ENCODE results near the gene KIR3DL3.
"Not testable (repeated sequence)": the region's sequence is repeated elsewhere in the genome, so short reads cannot be mapped to it uniquely, and the experiment has no call there.

Gene KIR3DL3

DNA sequence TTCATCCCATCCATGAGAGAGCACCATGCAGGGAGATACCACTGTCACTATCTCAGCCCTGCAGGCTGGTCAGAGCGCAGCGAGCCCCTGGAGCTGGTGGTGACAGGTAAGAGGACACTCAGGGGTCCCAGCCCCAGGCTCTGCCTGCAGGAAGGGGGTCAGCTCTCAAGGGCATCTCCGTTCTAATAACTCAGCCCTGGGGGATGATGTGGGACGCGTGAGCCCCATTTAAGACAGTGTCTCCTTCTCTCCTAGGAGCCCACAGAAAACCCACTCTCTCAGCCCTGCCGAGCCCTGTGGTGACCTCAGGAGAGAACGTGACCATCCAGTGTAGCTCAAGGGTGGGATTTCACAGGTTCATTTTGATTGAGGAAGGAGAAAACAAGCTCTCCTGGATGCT lies 15.5 kb upstream of the KIR3DL3 start:
- H3K36me3 Mint-ChIP-seq = no peaks in the 10 kb centered on the region
- H3K4me1 Mint-ChIP-seq = peaks cover 5% of the 10 kb centered on the region
- DNase-seq (ENCODE audit: low spot score in 2 of 2) = no peak
- peaks cover 9% of the 10 kb centered on the region for H3K27me3 Mint-ChIP-seq
- no peak overlapping the region for H3K4me3 Mint-ChIP-seq
- peaks cover 2% of the 10 kb centered on the region for H3K9me3 Mint-ChIP-seq
- no peak for ATAC-seq (ENCODE audit: low read depth)
- no peak overlapping the region for H3K27ac Mint-ChIP-seq

DNA sequence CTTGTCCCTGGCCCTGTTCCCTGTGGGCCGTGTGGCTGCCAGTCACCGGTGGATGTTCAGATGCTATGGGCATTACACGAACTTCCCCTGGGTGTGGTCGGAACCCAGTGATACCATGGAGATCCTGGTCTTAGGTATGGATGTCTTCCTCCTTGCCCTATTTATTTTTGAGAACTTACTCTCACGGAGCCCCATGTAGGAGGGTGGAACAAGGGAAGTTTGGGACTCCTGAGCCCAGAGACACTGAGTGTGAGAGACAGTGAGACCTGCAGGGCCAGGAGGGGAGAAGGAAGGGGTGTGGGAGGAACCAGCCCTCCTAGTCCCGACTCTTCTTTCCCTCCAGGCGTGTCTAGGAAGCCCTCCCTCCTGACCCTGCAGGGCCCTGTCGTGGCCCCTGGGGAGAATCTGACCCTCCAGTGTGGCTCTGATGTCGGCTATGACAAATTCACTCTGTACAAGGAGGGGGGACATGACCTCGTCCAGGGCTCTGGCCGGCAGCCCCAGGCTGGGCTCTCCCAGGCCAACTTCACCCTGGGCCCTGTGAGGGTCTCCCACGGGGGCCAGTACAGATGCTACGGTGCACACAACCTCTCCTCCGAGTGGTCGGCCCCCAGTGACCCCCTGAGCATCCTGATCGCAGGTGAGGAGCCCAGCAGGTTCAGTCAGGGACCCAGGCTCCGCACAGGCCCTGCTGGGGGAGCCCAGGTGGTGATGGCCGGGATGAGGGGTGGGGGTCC lies 14.9 kb upstream of the KIR3DL3 start:
- Mint-ChIP-seq H3K4me1 (peaks cover 5% of the 10 kb centered on the region), H3K36me3 (no peaks in the 10 kb centered on the region), H3K9me3 (no peaks in the 10 kb centered on the region), H3K27me3 (peaks cover 6% of the 10 kb centered on the region), H3K4me3 (no peak overlapping the region), H3K27ac (no peak overlapping the region)
- ATAC-seq (ENCODE audit: low read depth) (no peak), DNase-seq (ENCODE audit: low spot score in 2 of 2) (no peak)

DNA sequence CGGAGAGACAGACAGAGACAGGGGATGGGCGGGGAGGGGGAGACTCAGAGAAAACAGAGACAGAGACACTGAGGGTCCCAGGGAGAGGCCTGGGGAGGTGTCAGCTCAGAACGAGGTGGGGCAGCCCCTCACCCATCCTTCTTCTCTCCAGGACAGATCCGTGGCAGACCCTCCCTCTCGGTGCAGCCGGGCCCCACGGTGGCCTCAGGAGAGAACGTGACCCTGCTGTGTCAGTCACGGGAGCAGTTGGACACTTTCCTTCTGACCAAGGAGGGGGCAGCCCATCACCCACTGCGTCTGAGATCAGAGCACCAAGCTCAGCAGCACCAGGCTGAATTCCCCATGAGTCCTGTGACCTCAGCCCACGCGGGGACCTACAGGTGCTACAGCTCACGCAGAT lies 14.3 kb upstream of the KIR3DL3 start:
- not testable (repeated sequence) for H3K27me3 Mint-ChIP-seq; H3K9me3 Mint-ChIP-seq; H3K4me3 Mint-ChIP-seq; DNase-seq (ENCODE audit: low spot score in 2 of 2); H3K36me3 Mint-ChIP-seq; H3K4me1 Mint-ChIP-seq; ATAC-seq (ENCODE audit: low read depth); H3K27ac Mint-ChIP-seq

DNA sequence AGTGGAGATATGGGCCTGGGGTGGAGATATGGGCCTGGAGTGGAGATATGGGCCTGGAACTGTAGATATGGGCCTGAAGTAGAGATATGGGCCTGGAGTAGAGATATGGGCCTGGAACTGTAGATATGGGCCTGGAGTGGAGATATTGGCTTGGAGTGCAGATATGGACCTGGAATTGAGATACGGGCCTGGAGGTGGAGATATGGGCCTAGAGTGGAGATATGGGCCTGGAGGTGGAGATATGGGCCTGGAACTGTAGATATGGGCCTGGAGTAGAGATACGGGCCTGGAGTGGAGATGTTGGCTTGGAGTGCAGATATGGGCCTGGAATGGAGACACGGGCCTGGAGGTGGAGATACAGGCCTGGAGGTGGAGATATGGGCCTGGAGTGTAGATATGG lies 402 bp downstream of the KIR3DL3 start:
- peaks cover 23% of the 10 kb centered on the region for H3K9me3 Mint-ChIP-seq
- H3K27ac Mint-ChIP-seq = no peak overlapping the region
- H3K4me1 Mint-ChIP-seq = no peaks in the 10 kb centered on the region
- peaks cover 18% of the 10 kb centered on the region for H3K27me3 Mint-ChIP-seq
- no peaks in the 10 kb centered on the region for H3K36me3 Mint-ChIP-seq
- ATAC-seq (ENCODE audit: low read depth) (no peak), DNase-seq (ENCODE audit: low spot score in 2 of 2) (no peak)
- H3K4me3 Mint-ChIP-seq = no peak overlapping the region

DNA sequence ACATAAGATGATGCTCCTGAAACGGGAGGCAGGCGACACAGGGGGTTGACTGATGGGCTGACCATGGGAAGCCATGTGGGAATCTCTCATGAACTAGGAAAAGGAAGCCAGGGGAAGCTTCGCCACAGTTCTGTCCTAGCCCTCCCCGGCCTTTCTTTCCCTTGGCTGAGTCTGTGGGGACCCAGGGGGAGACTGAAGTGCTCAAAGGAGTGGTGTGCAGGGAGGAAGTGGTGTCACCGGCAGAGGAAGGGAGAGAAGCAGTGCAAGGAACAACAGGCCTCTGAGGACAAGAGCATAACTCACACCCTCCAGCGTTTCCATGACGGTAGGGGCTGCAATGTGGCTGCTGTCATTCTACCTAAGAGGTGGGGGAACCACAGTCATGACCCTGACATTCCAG lies 1.1 kb downstream of the KIR3DL3 start:
- DNase-seq (ENCODE audit: low spot score in 2 of 2) (no peak), ATAC-seq (ENCODE audit: low read depth) (no peak)
- H3K27me3 Mint-ChIP-seq = peaks cover 18% of the 10 kb centered on the region
- no peak overlapping the region for H3K4me3 Mint-ChIP-seq
- no peak overlapping the region for H3K27ac Mint-ChIP-seq
- no peaks in the 10 kb centered on the region for H3K36me3 Mint-ChIP-seq
- H3K9me3 Mint-ChIP-seq = peaks cover 18% of the 10 kb centered on the region
- H3K4me1 Mint-ChIP-seq = no peaks in the 10 kb centered on the region

DNA sequence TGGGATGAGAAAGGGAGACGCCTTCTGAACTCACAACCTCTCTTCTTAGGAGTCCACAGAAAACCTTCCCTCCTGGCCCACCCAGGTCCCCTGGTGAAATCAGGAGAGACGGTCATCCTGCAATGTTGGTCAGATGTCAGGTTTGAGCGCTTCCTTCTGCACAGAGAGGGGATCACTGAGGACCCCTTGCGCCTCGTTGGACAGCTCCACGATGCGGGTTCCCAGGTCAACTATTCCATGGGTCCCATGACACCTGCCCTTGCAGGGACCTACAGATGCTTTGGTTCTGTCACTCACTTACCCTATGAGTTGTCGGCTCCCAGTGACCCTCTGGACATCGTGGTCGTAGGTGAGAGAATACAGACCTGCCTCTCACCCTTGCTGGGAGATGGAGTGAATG lies 3.3 kb downstream of the KIR3DL3 start:
- peaks cover 1% of the 10 kb centered on the region for H3K36me3 Mint-ChIP-seq
- no peak for DNase-seq (ENCODE audit: low spot score in 2 of 2)
- peaks cover 27% of the 10 kb centered on the region for H3K27me3 Mint-ChIP-seq
- ATAC-seq (ENCODE audit: low read depth) = no peak
- no peak overlapping the region for H3K4me3 Mint-ChIP-seq
- no peaks in the 10 kb centered on the region for H3K4me1 Mint-ChIP-seq
- peaks cover 17% of the 10 kb centered on the region for H3K9me3 Mint-ChIP-seq
- no peak overlapping the region for H3K27ac Mint-ChIP-seq

DNA sequence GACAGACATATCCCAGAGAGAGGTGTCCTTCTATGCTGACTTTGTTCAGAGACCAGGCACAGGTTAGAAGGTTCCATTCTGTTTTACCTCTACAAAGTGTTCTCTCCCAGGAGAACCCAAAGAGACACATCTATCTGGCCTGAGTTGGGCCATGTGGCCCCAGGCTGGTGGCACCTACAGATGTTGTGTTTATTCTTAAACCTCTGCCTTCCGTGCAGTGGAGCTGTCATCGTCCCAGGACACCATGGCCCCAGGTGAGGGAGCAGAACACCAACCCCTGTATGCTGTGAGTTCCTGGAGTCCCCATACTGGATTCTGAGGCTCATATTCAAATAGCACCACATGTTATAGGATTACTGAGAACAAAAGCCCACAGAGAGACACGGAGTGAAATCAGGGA lies 3.9 kb downstream of the KIR3DL3 start:
- H3K36me3 Mint-ChIP-seq = peaks cover 1% of the 10 kb centered on the region
- H3K27ac Mint-ChIP-seq = no peak overlapping the region
- H3K9me3 Mint-ChIP-seq = peaks cover 15% of the 10 kb centered on the region
- DNase-seq (ENCODE audit: low spot score in 2 of 2) (no peak), ATAC-seq (ENCODE audit: low read depth) (no peak)
- H3K4me1 Mint-ChIP-seq = no peaks in the 10 kb centered on the region
- H3K27me3 Mint-ChIP-seq = peaks cover 28% of the 10 kb centered on the region
- H3K4me3 Mint-ChIP-seq = no peak overlapping the region

DNA sequence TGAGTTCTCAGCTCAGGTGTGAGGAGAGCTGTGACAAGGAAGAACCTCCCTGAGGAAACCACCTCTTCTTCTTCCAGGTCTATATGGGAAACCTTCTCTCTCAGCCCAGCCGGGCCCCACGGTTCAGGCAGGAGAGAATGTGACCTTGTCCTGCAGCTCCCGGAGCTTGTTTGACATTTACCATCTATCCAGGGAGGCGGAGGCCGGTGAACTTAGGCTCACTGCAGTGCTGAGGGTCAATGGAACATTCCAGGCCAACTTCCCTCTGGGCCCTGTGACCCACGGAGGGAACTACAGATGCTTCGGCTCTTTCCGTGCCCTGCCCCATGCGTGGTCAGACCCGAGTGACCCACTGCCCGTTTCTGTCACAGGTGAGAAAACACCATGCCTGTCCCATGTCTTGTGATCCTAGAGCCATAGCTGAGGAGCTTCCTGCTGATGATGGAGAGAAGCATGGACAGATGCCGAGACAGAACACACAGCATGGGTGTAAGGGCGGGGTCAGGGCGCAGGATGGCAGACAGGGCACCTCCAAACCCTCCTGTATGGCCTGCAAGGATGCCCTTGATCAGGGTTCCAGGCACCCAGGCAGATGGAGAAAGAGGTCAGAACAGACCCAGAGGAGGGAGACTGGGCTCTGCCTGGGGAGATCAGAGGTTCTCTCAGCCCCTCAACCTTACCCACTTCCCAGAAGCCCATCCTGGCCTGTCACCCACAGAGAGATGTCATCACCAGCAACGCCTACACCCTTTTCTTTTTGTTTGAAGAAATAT lies 5.4 kb downstream of the KIR3DL3 start:
- no peak for ATAC-seq (ENCODE audit: low read depth)
- Mint-ChIP-seq H3K36me3 (peaks cover 1% of the 10 kb centered on the region), H3K9me3 (peaks cover 18% of the 10 kb centered on the region), H3K27me3 (peaks cover 27% of the 10 kb centered on the region), H3K4me3 (no peak overlapping the region), H3K4me1 (no peaks in the 10 kb centered on the region), H3K27ac (no peak overlapping the region)
- DNase-seq (ENCODE audit: low spot score in 2 of 2) = no peak

DNA sequence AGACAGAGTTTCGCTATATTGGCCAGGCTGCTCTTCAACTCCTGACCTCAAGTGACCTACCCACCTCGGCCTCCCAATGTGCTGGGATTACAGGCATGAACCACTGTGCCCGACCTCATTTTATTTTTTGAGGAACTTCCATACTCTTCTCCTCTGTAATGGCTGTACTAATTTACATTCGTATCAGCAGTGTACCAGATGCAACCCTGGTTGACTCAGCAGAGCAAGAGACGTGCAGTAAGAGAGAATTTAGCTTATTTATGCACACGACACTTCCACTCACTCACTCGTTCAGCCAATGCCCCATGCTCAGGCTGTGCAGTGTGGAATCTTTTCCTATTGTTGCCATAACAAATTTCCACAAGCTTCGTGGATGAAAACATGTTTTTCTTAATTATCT lies 6.9 kb downstream of the KIR3DL3 start:
- DNase-seq (ENCODE audit: low spot score in 2 of 2) = no peak
- H3K36me3 Mint-ChIP-seq = peaks cover 1% of the 10 kb centered on the region
- H3K27ac Mint-ChIP-seq = no peak overlapping the region
- H3K4me3 Mint-ChIP-seq = no peak overlapping the region
- no peak for ATAC-seq (ENCODE audit: low read depth)
- peaks cover 18% of the 10 kb centered on the region for H3K9me3 Mint-ChIP-seq
- no peaks in the 10 kb centered on the region for H3K4me1 Mint-ChIP-seq
- H3K27me3 Mint-ChIP-seq = peaks cover 25% of the 10 kb centered on the region

DNA sequence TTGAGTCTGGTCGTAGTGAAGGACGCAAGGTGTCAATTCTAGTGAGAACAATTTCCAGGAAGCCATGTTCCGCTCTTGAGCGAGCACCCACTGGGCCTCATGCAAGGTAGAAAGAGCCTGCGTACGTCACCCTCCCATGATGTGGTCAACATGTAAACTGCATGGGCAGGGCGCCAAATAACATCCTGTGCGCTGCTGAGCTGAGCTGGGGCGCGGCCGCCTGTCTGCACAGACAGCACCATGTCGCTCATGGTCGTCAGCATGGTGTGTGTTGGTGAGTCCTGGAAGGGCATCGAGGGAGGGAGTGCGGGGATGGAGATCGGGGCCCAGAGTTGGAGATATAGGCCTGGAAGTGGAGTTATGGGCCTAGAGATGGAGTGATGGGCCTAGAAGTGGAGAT lies 14.1 kb downstream of the KIR3DL3 start, which contains the start of gene KIR2DL3:
Gene KIR2DL3, plus strand, starts transcription at position 208 of the 400 bp plus-strand sequence. Its CDS starts 33 bp downstream, at position 241.
- H3K36me3 Mint-ChIP-seq; H3K4me3 Mint-ChIP-seq; H3K4me1 Mint-ChIP-seq; H3K27me3 Mint-ChIP-seq; H3K9me3 Mint-ChIP-seq; DNase-seq (ENCODE audit: low spot score in 2 of 2); H3K27ac Mint-ChIP-seq; ATAC-seq (ENCODE audit: low read depth): not testable (repeated sequence)

DNA sequence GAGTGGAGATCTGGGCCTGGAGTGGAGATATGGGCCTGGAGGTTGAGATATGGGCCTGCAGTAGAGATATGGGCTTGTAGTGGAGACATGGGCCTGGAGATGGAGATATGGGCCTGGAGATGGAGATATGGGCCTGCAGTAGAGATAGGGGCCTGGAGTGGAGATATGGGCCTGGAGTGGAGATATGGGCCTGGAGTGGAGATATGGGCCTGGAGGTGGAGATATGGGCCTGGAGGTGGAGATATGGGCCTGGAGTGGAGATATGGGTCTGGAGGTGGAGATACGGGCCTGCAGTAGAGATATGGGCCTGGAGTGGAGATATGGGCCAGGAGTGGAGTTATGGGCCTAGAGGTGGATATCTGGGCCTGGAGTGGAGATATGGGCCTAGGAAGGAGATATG lies 14.5 kb downstream of the KIR3DL3 start:
- H3K9me3 Mint-ChIP-seq = peaks cover 4% of the 10 kb centered on the region
- H3K4me3 Mint-ChIP-seq = no peak overlapping the region
- DNase-seq (ENCODE audit: low spot score in 2 of 2) (no peak), ATAC-seq (ENCODE audit: low read depth) (no peak)
- peaks cover 10% of the 10 kb centered on the region for H3K27me3 Mint-ChIP-seq
- no peaks in the 10 kb centered on the region for H3K36me3 Mint-ChIP-seq
- no peaks in the 10 kb centered on the region for H3K4me1 Mint-ChIP-seq
- H3K27ac Mint-ChIP-seq = no peak overlapping the region

DNA sequence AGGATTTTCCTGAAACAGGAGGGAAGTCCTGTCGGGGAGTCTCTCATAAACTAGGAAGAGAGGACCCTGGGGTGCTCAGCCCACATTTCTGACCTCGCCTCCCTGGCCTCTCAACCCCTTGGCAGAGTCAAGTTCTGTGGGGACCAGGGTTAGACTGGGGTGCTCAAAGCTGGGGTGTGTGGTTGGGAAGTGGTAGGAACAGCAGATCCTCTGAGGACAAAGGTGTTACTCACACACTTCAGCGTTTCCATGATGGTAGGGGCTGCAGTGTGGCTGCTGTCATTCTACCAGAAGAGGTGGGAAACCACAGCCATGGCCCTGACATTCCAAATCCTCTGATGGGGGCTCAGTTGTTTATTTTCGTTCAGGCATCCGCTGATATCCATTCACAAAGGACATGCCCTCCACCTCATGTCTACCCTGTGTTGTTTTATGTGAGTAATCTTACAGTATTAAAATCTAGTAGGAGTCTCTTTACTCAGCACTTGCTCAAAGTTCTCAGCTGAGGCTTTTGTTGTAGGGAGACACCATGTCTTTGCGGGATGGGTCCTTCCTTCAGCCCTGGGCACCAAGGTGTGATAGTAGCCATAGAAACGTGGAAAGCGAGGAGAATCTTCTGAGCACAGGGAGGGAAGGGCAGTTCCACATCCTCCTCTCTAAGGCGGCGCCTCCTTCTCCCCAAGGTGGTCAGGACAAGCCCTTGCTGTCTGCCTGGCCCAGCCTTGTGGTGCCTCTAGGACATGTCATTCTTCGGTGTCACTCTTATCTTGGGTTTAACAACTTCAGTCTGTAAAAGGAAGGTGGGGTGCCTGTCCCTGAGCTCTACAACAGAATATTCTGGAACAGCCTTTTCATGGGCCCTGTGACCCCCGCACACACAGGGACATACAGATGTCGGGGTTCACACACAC lies 15.6 kb downstream of the KIR3DL3 start:
- Mint-ChIP-seq H3K9me3 (peaks cover 3% of the 10 kb centered on the region), H3K4me3 (no peak overlapping the region), H3K4me1 (no peaks in the 10 kb centered on the region)

DNA sequence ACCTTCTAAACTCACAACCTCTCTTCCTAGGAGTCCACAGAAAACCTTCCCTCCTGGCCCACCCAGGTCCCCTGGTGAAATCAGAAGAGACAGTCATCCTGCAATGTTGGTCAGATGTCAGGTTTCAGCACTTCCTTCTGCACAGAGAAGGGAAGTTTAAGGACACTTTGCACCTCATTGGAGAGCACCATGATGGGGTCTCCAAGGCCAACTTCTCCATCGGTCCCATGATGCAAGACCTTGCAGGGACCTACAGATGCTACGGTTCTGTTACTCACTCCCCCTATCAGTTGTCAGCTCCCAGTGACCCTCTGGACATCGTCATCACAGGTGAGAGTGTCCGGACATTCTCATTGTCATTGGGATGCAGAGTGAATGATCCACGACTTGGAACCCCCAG lies 17.7 kb downstream of the KIR3DL3 start:
- not testable (repeated sequence) for H3K9me3 Mint-ChIP-seq; H3K27me3 Mint-ChIP-seq; H3K4me3 Mint-ChIP-seq; H3K36me3 Mint-ChIP-seq; ATAC-seq (ENCODE audit: low read depth); H3K27ac Mint-ChIP-seq; DNase-seq (ENCODE audit: low spot score in 2 of 2); H3K4me1 Mint-ChIP-seq

More for the DNA sequence above, 15.6 kb downstream of the KIR3DL3 start:
- no peak for DNase-seq (ENCODE audit: low spot score in 2 of 2)
- ATAC-seq (ENCODE audit: low read depth) = no peak
- Mint-ChIP-seq H3K36me3 (no peaks in the 10 kb centered on the region), H3K27me3 (peaks cover 12% of the 10 kb centered on the region), H3K27ac (no peak overlapping the region)

DNA sequence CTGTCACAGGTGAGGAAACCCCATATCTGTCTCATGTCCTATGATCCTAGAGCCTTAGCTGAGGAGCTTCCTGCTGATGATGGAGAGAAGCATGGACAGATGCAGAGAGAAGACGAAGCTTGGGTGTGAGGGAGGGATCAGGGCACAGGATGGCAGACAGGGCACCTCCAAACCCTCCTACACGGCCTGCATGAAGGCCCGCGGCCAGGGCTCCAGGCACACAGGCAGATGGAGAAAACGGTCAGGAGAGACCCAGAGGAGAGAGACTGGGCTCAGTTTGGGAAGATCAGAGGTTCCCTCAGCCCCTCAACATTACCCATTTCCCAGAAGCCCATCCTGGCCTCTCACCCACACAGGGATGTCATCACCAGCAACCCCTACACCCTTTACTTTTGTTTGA lies 19.8 kb downstream of the KIR3DL3 start:
- not testable (repeated sequence) for H3K27ac Mint-ChIP-seq; DNase-seq (ENCODE audit: low spot score in 2 of 2); H3K4me3 Mint-ChIP-seq; ATAC-seq (ENCODE audit: low read depth); H3K4me1 Mint-ChIP-seq; H3K9me3 Mint-ChIP-seq; H3K36me3 Mint-ChIP-seq
- peaks cover 15% of the 10 kb centered on the region for H3K27me3 Mint-ChIP-seq
